ENCODE results near the gene C2orf69. TPM values are rescaled to one million over a fixed set of nuclear protein-coding genes. Genes with fewer than 3 reads are reported as not detected.

The C2orf69 gene
- total and polyA plus RNA-seq, 2 of the 13 experiments (the other 11 are each of a cell fraction or from before 2014, with no cell fraction given): 4.8 to 19.3 TPM

GRCh38 chr2:199916980-199917379 is 5.9 kb downstream of the C2orf69 start (continued):
- TF ChIP-seq ZNF576 (CRISPR knock-in tag; IDR thresholded peaks at IDR 0.05) (no peak), ZNF280B (CRISPR knock-in tag; IDR thresholded peaks at IDR 0.05; ENCODE audit: borderline replicate concordance) (0 out of 2 replicates have a peak, but pooled peaks have one; percentile 51), GLMP (CRISPR knock-in tag; IDR thresholded peaks at IDR 0.05; ENCODE audit: borderline replicate concordance) (no peak), ZNF672 (CRISPR knock-in tag; IDR thresholded peaks at IDR 0.05) (no peak), SNAI1 (CRISPR knock-in tag; IDR thresholded peaks at IDR 0.05; ENCODE audit: borderline replicate concordance) (no peak), ZBTB3 (CRISPR knock-in tag; IDR thresholded peaks at IDR 0.05; ENCODE audit: borderline replicate concordance, low read depth) (no peak), RBFOX2 (IDR thresholded peaks at IDR 0.05; ENCODE audit: low read depth, low read length) (no peak), POLR2AphosphoS5 (IDR thresholded peaks at IDR 0.05; ENCODE audit: low read depth, low read length) (no peak)

- intact Hi-C loops (cut with micrococcal nuclease; ENCODE audit: unreplicated experiment): no loop called here
- Histone ChIP-seq H3K27me3 (ENCODE audit: control insufficient read depth in 1 of 2, insufficient read depth in 2 of 2, low read length in 2 of 2) (no peaks in the 10 kb centered on the region), H2AFZ (ENCODE audit: low read length) (no peak overlapping the region), H4K20me1 (ENCODE audit: insufficient read depth, low read length) (no peaks in the 10 kb centered on the region), H3K4me1 (ENCODE audit: insufficient read depth, low read length) (no peaks in the 10 kb centered on the region), H3K4me3 (replicated peaks in 1 of 3; ENCODE audit: insufficient read depth in 1 of 3, low read depth in 2 of 3, low read length in 3 of 3) (no peak overlapping the region), H3K27ac (ENCODE audit: extremely low read length, insufficient read depth, low read length) (no peak overlapping the region), H3K9ac (ENCODE audit: insufficient read depth, low read depth, low read length) (no peak overlapping the region), H3K36me3 (replicated peaks in 1 of 2; ENCODE audit: control insufficient read depth in 1 of 2, insufficient read depth in 2 of 2, low read length in 2 of 2) (peaks cover 11 to 49% of the 10 kb centered on the region in 2 experiments), H3K4me2 (ENCODE audit: low read depth, low read length) (no peak overlapping the region), H3K79me2 (ENCODE audit: insufficient read depth, low read length) (peaks cover 53% of the 10 kb centered on the region), H3K9me3 (ENCODE audit: low read length) (no peaks in the 10 kb centered on the region)
- ChIA-PET CTCF (ENCODE audit: low intra/inter-chr PET ratio, low total read pairs) (no interaction called here), POLR2A (no interaction called here)
- WGBS (ENCODE audit: low lambda C conversion rate): 97% methylated on average over 5 of the region's 5 CpGs
- no peak for ATAC-seq
- no TSS peak for BruUV-seq (replicated peaks)
- FAIRE-seq: no peak
- no peak for DNase-seq (ENCODE audit: low spot score)
- in situ Hi-C loops (cut with HindIII; ENCODE audit: extremely low pct_ligation_motif_present, low pct_unique_long_range_greater_than_20kb): no loop called here
- TF ChIP-seq HOMEZ (CRISPR knock-in tag; IDR thresholded peaks at IDR 0.05; ENCODE audit: low read depth) (no peak), HES4 (CRISPR knock-in tag; IDR thresholded peaks at IDR 0.05; ENCODE audit: borderline replicate concordance) (no peak), ZBED4 (CRISPR knock-in tag; IDR thresholded peaks at IDR 0.05; ENCODE audit: borderline replicate concordance) (no peak), ZNF644 (CRISPR knock-in tag; IDR thresholded peaks at IDR 0.05; ENCODE audit: low read depth) (no peak), EED (CRISPR knock-in tag; IDR thresholded peaks at IDR 0.05) (no peak), ZNF430 (CRISPR knock-in tag; IDR thresholded peaks at IDR 0.05) (no peak), ZNF839 (CRISPR knock-in tag; IDR thresholded peaks at IDR 0.05; ENCODE audit: borderline replicate concordance) (no peak), ZBTB42 (CRISPR knock-in tag; IDR thresholded peaks at IDR 0.05) (no peak)
Observed at GRCh38 chr2:199922856-199923255, 11.8 kb downstream of the C2orf69 start.

All from HepG2 (cell line).